Measurements from ENCODE around the gene SLC25A44.
A peak's percentile ranks its signal among the peaks of the same experiment; 100 is the strongest.

The SLC25A44 gene

GRCh38 chr1:156160743-156161171 lies 33.1 kb upstream of the SLC25A44 start:
- H3K9ac ChIP-seq, result no peak overlapping the region
- H3K9me3 ChIP-seq (ENCODE audit: control insufficient read depth, low read length), result no peaks in the 10 kb centered on the region
- peak overlapping the region; percentile 50 for H3K4me2 ChIP-seq (ENCODE audit: low read length)
- peak overlapping the region; percentile 64 for H2AFZ ChIP-seq
- no peaks in the 10 kb centered on the region for H3K36me3 ChIP-seq (ENCODE audit: control insufficient read depth, insufficient read depth, low read length)
- no peaks in the 10 kb centered on the region for H3K79me2 ChIP-seq
- no peak for TF ChIP-seq CTCF (IDR thresholded peaks at IDR 0.05)
- H3K4me3 ChIP-seq (ENCODE audit: low read depth, low read length), result no peak overlapping the region
- peaks cover 4% of the 10 kb centered on the region for H3K4me1 ChIP-seq
- peak overlapping the region; percentile 11 for H3K27ac ChIP-seq
- H3K27me3 ChIP-seq (ENCODE audit: control insufficient read depth, insufficient read depth, low read length), result no peaks in the 10 kb centered on the region

GRCh38 chr1:156162430-156163037 lies 31.4 kb upstream of the SLC25A44 start:
- Histone ChIP-seq H3K9ac (no peak overlapping the region), H3K27me3 (ENCODE audit: control insufficient read depth, insufficient read depth, low read length) (no peaks in the 10 kb centered on the region), H3K27ac (no peak overlapping the region)

GRCh38 chr1:156163712-156164111 lies 30.2 kb upstream of the SLC25A44 start:
- no peaks in the 10 kb centered on the region for H3K27me3 ChIP-seq (ENCODE audit: control insufficient read depth, insufficient read depth, low read length)
- H3K4me2 ChIP-seq (ENCODE audit: low read length), result no peak overlapping the region
- no peak overlapping the region for H3K4me3 ChIP-seq (ENCODE audit: low read depth, low read length)
- no peak for TF ChIP-seq CTCF (IDR thresholded peaks at IDR 0.05)
- H3K36me3 ChIP-seq (ENCODE audit: control insufficient read depth, insufficient read depth, low read length), result no peaks in the 10 kb centered on the region
- H2AFZ ChIP-seq, result no peak overlapping the region
- no peak overlapping the region for H3K27ac ChIP-seq
- peaks cover 4% of the 10 kb centered on the region for H3K4me1 ChIP-seq
- H3K9ac ChIP-seq, result no peak overlapping the region
- H3K79me2 ChIP-seq, result no peaks in the 10 kb centered on the region
- no peaks in the 10 kb centered on the region for H3K9me3 ChIP-seq (ENCODE audit: control insufficient read depth, low read length)

More at GRCh38 chr1:156162430-156163037, 31.4 kb upstream of the SLC25A44 start:
- Histone ChIP-seq H2AFZ (no peak overlapping the region), H3K9me3 (ENCODE audit: control insufficient read depth, low read length) (no peaks in the 10 kb centered on the region), H3K79me2 (no peaks in the 10 kb centered on the region), H3K4me1 (peaks cover 4% of the 10 kb centered on the region), H3K4me2 (ENCODE audit: low read length) (no peak overlapping the region), H3K4me3 (ENCODE audit: low read depth, low read length) (no peak overlapping the region), H3K36me3 (ENCODE audit: control insufficient read depth, insufficient read depth, low read length) (no peaks in the 10 kb centered on the region)
- TF ChIP-seq CTCF (IDR thresholded peaks at IDR 0.05), result no peak

GRCh38 chr1:156164125-156164831 lies 29.6 kb upstream of the SLC25A44 start:
- Histone ChIP-seq H3K4me2 (ENCODE audit: low read length) (no peak overlapping the region), H3K9ac (no peak overlapping the region), H3K27me3 (ENCODE audit: control insufficient read depth, insufficient read depth, low read length) (no peaks in the 10 kb centered on the region), H3K9me3 (ENCODE audit: control insufficient read depth, low read length) (no peaks in the 10 kb centered on the region), H3K27ac (no peak overlapping the region), H3K4me1 (peaks cover 4% of the 10 kb centered on the region), H3K36me3 (ENCODE audit: control insufficient read depth, insufficient read depth, low read length) (no peaks in the 10 kb centered on the region), H3K4me3 (ENCODE audit: low read depth, low read length) (no peak overlapping the region), H3K79me2 (no peaks in the 10 kb centered on the region), H2AFZ (no peak overlapping the region)
- TF ChIP-seq CTCF (IDR thresholded peaks at IDR 0.05), result no peak

All from parathyroid adenoma (tissue), 2 donors.